Panc1 (cell line): ENCODE measurements around the gene ADTRP. TPM values are rescaled to one million over a fixed set of nuclear protein-coding genes. Genes with fewer than 3 reads are reported as not detected.

Experiments
- ATAC-seq: fragments of 200-7000 bp; cut with Tn5 transposase; 2 replicates; pipeline ENCODE4 v1.9.1; 2020; ENCODE audit warnings: mild to moderate bottlenecking, moderate library complexity
- BruUV-seq: library from RNA; stranded (reverse); fragments of 400-500 nt; replicated peaks from 2 replicates; lab custom pipeline; 2021; lab: Mats Ljungman, UMichigan
- CTCF ChIA-PET: fragments of 300-600 bp; sonication (Branson Sonifier 250); formaldehyde crosslinking; loops from one replicate; lab custom pipeline; 2022; ENCODE audit warnings: antibody characterized with exemption; lab: Charles Lee
- POLR2A ChIA-PET: fragments of 300-600 bp; sonication (Branson Sonifier 250); formaldehyde crosslinking; loops from one replicate; lab custom pipeline; 2022; ENCODE audit warnings: antibody characterized with exemption; lab: Charles Lee
- DNase-seq: peaks from one replicate; pipeline ENCODE4 v3.0.0-alpha.2; 2010; ENCODE audit warnings: low read depth, low spot score
- H3K27ac ChIP-seq: 2 replicates; pipeline ENCODE4 v1.5.1; 2011; ENCODE audit warnings: mild to moderate bottlenecking, low read length, inconsistent platforms
- H3K27me3 ChIP-seq: fragments of 200-500 bp; sonication (Bioruptor generic); 2 replicates; pipeline ENCODE4 v1.6.0; 2014; ENCODE audit warnings: low read length, inconsistent platforms; ENCODE audit not compliant: control insufficient read depth, insufficient read depth
- H3K36me3 ChIP-seq: fragments of 200-500 bp; sonication (Bioruptor generic); 2 replicates; pipeline ENCODE4 v1.5.1; 2014; ENCODE audit warnings: inconsistent platforms, mild to moderate bottlenecking, low read length, moderate library complexity; ENCODE audit not compliant: control insufficient read depth, insufficient read depth
- H3K4me1 ChIP-seq: 2 replicates; pipeline ENCODE4 v1.5.1; 2011; ENCODE audit warnings: inconsistent platforms, mild to moderate bottlenecking, low read length, moderate library complexity; ENCODE audit not compliant: control insufficient read depth, insufficient read depth
- H3K4me3 ChIP-seq, 2 experiments: 2 replicates each; pipeline ENCODE4 v1.5.1; 2011 to 2012; ENCODE audit warnings: low read depth in 2 of 2, low read length in 2 of 2, mild to moderate bottlenecking in 2 of 2, inconsistent platforms in 1 of 2, moderate library complexity in 1 of 2
- H3K9me3 ChIP-seq: fragments of 200-500 bp; sonication (Bioruptor generic); 2 replicates; pipeline ENCODE4 v1.5.1; 2014; ENCODE audit warnings: low read depth, mild to moderate bottlenecking, inconsistent platforms, low read length, moderate library complexity; ENCODE audit not compliant: control insufficient read depth, insufficient read depth
- POLR2AphosphoS5 ChIP-seq: IDR thresholded peaks from 2 replicates; pipeline ENCODE4 v1.6.1; 2012; ENCODE audit warnings: mild to moderate bottlenecking, low read depth, low read length, moderate library complexity
- SIN3A ChIP-seq: IDR thresholded peaks from 2 replicates; pipeline ENCODE4 v1.6.1; 2012; ENCODE audit warnings: low read depth, mild to moderate bottlenecking, low read length, moderate library complexity, borderline replicate concordance; ENCODE audit not compliant: insufficient read depth
- TCF7L2 ChIP-seq: IDR thresholded peaks from 2 replicates; pipeline ENCODE4 v1.6.1; 2011; ENCODE audit warnings: mild to moderate bottlenecking, low read depth, low read length, inconsistent platforms
- in situ Hi-C: cut with HindIII; loops from 2 replicates; pipeline ENCODE4 v1.10.0; 2016; ENCODE audit warnings: low sequenced_read_pairs, low pct_unique_long_range_greater_than_20kb
- intact Hi-C: fragments of 100-400 bp; cut with micrococcal nuclease; formaldehyde crosslinking; loops from one replicate; pipeline ENCODE4 v1.10.0; 2022; ENCODE audit not compliant: unreplicated experiment
- total RNA-seq: library from RNA; stranded (reverse); gene quantifications from one replicate; pipeline ENCODE4 v1.2.1, GENCODE V29; 2021; ENCODE audit not compliant: unreplicated experiment
- TF ChIP-seq, protein P1 (sequence below): fragments of 450-650 bp; IDR thresholded peaks from 2 replicates; pipeline ENCODE4 v1.5.1; 2017; ENCODE audit warnings: mild to moderate bottlenecking
- TF ChIP-seq, protein P2 (sequence below), 2 experiments: IDR thresholded peaks; 2 replicates each; pipeline ENCODE4 v1.6.1; 2011 to 2012; ENCODE audit warnings: low read depth in 2 of 2, control low read depth in 1 of 2, low read length in 1 of 2, mild to moderate bottlenecking in 1 of 2, moderate library complexity in 1 of 2; ENCODE audit not compliant: insufficient read depth in 1 of 2

ADTRP gene
- total RNA-seq, 1 experiment from 2014 or later = not detected

DNA sequence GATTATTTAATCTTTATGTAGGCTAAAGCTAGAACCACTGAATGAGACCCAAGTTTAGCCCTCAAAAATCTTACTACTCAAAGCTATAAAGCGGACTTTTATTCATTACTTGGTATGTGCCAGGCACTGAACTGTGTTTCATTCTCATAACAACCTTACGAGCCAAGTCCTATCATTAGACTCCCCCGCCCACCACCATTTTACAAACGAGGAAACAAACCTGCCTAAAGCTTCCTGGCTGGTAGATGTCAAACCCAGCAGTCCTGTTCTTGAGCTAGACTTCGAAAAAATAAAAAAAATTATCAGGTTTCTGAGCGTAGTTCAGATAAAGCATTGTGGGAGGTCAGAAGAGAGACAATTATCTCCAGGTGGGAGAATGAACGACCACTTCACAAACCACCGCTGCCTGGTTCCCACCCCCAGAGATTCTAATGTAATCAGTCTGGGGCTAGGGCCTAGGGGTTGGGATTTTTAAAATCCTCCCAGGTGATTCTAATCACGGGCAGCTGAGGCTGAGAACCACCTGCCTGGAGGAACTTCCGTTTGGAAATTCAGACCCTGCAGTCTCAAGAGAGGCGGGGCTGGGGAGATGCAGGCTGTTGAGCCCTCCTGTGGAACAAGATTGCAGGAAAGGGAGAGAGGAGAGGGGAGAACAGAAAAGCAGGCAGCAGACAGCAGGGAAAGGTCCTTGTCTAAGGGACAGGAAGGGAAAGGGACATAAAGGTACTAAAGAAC is 8.6 kb downstream of the ADTRP start:
- TF ChIP-seq POLR2AphosphoS5 (no peak), TCF7L2 (no peak), SIN3A (no peak)
- TF ChIP-seq, protein P1, sequence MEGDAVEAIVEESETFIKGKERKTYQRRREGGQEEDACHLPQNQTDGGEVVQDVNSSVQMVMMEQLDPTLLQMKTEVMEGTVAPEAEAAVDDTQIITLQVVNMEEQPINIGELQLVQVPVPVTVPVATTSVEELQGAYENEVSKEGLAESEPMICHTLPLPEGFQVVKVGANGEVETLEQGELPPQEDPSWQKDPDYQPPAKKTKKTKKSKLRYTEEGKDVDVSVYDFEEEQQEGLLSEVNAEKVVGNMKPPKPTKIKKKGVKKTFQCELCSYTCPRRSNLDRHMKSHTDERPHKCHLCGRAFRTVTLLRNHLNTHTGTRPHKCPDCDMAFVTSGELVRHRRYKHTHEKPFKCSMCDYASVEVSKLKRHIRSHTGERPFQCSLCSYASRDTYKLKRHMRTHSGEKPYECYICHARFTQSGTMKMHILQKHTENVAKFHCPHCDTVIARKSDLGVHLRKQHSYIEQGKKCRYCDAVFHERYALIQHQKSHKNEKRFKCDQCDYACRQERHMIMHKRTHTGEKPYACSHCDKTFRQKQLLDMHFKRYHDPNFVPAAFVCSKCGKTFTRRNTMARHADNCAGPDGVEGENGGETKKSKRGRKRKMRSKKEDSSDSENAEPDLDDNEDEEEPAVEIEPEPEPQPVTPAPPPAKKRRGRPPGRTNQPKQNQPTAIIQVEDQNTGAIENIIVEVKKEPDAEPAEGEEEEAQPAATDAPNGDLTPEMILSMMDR = no peak
- TF ChIP-seq, protein P2, sequence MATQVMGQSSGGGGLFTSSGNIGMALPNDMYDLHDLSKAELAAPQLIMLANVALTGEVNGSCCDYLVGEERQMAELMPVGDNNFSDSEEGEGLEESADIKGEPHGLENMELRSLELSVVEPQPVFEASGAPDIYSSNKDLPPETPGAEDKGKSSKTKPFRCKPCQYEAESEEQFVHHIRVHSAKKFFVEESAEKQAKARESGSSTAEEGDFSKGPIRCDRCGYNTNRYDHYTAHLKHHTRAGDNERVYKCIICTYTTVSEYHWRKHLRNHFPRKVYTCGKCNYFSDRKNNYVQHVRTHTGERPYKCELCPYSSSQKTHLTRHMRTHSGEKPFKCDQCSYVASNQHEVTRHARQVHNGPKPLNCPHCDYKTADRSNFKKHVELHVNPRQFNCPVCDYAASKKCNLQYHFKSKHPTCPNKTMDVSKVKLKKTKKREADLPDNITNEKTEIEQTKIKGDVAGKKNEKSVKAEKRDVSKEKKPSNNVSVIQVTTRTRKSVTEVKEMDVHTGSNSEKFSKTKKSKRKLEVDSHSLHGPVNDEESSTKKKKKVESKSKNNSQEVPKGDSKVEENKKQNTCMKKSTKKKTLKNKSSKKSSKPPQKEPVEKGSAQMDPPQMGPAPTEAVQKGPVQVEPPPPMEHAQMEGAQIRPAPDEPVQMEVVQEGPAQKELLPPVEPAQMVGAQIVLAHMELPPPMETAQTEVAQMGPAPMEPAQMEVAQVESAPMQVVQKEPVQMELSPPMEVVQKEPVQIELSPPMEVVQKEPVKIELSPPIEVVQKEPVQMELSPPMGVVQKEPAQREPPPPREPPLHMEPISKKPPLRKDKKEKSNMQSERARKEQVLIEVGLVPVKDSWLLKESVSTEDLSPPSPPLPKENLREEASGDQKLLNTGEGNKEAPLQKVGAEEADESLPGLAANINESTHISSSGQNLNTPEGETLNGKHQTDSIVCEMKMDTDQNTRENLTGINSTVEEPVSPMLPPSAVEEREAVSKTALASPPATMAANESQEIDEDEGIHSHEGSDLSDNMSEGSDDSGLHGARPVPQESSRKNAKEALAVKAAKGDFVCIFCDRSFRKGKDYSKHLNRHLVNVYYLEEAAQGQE (IDR thresholded peaks at IDR 0.05; ENCODE audit: insufficient read depth in 1 of 2, low read depth in 2 of 2, low read length in 1 of 2) = no peak
- POLR2A ChIA-PET = interaction anchor here (0.6 kb wide), 1 partner anchor 81 kb away, joined by 3 read pairs; no protein-coding TSS in a partner anchor
- H3K27me3 ChIP-seq = no peaks in the 10 kb centered on the region
- intact Hi-C loops = no loop called here
- CTCF ChIA-PET = no interaction called here
- no peaks in the 10 kb centered on the region for H3K4me1 ChIP-seq
- no peaks in the 10 kb centered on the region for H3K36me3 ChIP-seq
- H3K9me3 ChIP-seq = no peaks in the 10 kb centered on the region
- BruUV-seq = no TSS peak
- DNase-seq (no peak), ATAC-seq (no peak)
- in situ Hi-C loops = no loop called here
- no peak overlapping the region for H3K4me3 ChIP-seq
- H3K27ac ChIP-seq = no peak overlapping the region

GRCh38 chr6:11769244-11769643 is 9.4 kb downstream of the ADTRP start:
- H3K36me3 ChIP-seq = no peaks in the 10 kb centered on the region
- no peaks in the 10 kb centered on the region for H3K9me3 ChIP-seq
- H3K27me3 ChIP-seq = no peaks in the 10 kb centered on the region
- no peak for TF ChIP-seq SIN3A
- no peak for TF ChIP-seq POLR2AphosphoS5
- no peak for TF ChIP-seq TCF7L2
- TF ChIP-seq, protein P1 = no peak
- TF ChIP-seq, protein P2 (IDR thresholded peaks at IDR 0.05; ENCODE audit: insufficient read depth in 1 of 2, low read depth in 2 of 2, low read length in 1 of 2) = no peak
- no peaks in the 10 kb centered on the region for H3K4me1 ChIP-seq
- H3K27ac ChIP-seq = no peak overlapping the region
- intact Hi-C loops = no loop called here
- in situ Hi-C loops = no loop called here
- DNase-seq = no peak
- POLR2A ChIA-PET = no interaction called here
- BruUV-seq = no TSS peak
- no peak overlapping the region for H3K4me3 ChIP-seq
- CTCF ChIA-PET = no interaction called here
- no peak for ATAC-seq
